HG02885 (cell line): ENCODE data around the gene B3GAT3.
"Not testable (repeated sequence)": the region's sequence is repeated elsewhere in the genome, so short reads cannot be mapped to it uniquely, and the experiment has no call there.

Experiments
- ATAC-seq: cut with Tn5 transposase; IDR thresholded peaks from one replicate; pipeline ENCODE4 v1.9.1; 2021; ENCODE audit warnings: mild to moderate bottlenecking; ENCODE audit not compliant: unreplicated experiment, poor library complexity

B3GAT3 gene

DNA sequence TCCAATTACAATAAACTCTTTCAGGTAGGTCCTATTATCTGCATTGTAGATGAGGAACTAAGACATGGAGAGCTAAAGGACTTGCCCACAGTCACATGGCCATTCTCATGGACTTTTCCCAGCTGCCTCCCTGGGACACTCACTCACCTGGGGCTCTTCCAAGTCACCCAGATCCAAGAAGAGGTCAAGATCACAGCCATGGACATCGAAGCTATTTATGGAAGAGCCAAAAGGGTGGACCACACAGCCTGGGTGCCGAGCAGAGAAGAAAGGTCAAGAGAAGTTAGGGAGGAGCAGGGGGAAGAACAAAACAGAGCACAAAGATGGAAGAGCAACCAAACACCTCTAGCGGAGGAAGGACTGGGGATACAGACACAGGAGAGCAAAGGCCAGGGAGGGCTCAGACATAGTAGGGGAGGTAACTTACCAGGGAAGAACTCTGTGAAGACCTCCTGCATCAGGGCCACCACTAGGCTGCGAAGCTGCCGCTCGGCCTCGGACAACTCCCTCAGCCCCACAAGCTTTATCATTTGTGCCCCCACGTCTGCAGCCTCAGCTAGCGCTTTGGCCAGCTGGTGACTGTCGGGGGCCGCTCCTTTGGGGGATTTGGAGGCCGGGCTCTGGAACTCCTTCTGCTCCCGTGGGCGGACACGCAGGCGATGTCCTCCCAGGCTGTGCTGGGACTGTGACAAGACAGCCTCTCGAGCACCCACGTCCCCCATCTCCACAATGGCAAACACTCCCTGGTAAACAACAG is 40.6 kb downstream of the B3GAT3 start:
- ATAC-seq: no peak

GRCh38 chr11:62579252-62579651 is 42.5 kb downstream of the B3GAT3 start:
- no peak for ATAC-seq

- no peak for ATAC-seq
Measured at GRCh38 chr11:62578541-62578940, 43.2 kb downstream of the B3GAT3 start.

GRCh38 chr11:62577046-62577714 is 44.6 kb downstream of the B3GAT3 start:
- ATAC-seq: no peak

DNA sequence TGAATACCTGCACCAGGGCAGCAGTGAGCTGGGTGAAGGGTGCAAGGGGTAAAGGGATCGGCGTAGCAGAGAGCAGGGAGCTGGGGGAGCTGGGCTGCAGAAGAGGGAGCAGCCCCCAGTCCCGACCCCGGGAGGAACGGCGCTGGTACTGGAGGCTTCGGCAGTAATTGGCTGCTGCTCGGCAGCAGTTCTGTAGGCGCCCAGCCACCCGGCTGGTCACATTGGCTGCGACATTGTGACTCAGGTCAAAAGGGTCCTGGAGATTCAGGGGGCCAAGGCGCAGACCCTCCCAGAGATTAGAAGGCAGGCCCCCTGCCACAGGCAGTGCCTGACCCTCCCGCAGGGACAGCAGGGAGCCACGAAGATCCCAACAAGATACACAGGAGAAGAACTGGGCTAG is 45.9 kb downstream of the B3GAT3 start:
- ATAC-seq: no peak

GRCh38 chr11:62575156-62575555 is 46.6 kb downstream of the B3GAT3 start:
- no peak for ATAC-seq

GRCh38 chr11:62574363-62575071 is 47.3 kb downstream of the B3GAT3 start:
- ATAC-seq: peak; percentile 12

GRCh38 chr11:62573592-62574362 is 48.0 kb downstream of the B3GAT3 start, which contains the start of gene EEF1G:
Gene EEF1G, minus strand, starts transcription at chr11:62573891. Its CDS starts 49 bp downstream, at chr11:62573842.
- peak; percentile 91 for ATAC-seq

GRCh38 chr11:62573006-62573591 is 48.7 kb downstream of the B3GAT3 start:
- no peak for ATAC-seq

DNA sequence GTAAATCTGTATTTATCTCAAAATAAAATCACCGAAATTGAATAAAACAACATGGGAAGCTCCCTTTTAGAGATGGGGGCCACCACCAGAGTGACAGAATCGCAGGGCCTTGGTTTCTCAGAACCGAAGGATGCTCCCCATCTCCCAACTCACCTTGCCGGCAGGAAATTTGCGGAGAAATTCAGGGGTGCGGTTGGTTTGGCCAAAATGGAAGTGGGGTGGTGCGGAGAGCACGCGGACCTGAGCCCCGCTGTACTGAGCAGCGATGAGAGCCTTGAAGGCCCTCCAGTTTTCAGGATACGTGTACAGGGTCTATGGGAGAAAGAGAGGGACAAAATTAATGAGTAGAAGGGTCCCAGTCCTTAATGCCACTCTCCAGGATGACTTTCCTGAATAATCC is 49.4 kb downstream of the B3GAT3 start:
- no peak for ATAC-seq

DNA sequence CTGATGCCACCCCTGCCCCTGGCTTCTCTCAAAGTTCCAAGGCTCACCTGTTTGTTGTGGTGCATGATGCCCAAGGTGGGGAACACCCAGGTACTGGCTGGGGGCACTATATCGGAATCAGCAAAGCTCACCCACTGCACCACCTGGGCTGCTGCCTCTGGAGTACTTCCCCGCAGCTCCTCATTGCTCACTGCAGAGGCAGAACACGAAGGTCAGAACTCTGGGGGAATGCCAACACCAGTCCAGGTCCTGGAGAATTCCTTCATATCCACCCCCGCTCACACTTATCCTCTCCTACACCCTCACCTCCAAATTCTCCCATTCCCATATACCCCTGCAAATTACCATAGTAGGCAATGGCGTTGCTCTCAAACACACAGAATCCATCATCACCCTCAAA is 50.3 kb downstream of the B3GAT3 start:
- ATAC-seq: not testable (repeated sequence)

GRCh38 chr11:62570903-62571302 is 50.9 kb downstream of the B3GAT3 start:
- not testable (repeated sequence) for ATAC-seq

DNA sequence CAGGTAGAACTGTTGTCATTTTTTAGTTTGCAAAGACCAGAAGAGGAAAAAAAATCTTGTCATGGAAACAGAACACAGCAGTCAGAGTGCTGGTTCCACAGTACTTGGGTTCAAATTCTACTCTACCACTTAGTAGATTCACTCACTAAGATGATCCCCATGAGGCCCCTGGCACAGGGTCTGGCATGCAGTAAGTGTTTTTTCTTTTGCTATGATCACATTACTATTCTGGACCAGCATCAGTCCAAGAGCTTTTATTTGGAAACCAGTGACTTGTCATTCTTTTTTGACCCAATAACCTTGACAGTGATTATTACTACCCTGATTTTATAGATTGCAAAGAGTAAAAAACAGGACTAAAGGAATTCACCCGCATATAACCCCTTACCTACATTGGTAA is 52.2 kb downstream of the B3GAT3 start:
- no peak for ATAC-seq

DNA sequence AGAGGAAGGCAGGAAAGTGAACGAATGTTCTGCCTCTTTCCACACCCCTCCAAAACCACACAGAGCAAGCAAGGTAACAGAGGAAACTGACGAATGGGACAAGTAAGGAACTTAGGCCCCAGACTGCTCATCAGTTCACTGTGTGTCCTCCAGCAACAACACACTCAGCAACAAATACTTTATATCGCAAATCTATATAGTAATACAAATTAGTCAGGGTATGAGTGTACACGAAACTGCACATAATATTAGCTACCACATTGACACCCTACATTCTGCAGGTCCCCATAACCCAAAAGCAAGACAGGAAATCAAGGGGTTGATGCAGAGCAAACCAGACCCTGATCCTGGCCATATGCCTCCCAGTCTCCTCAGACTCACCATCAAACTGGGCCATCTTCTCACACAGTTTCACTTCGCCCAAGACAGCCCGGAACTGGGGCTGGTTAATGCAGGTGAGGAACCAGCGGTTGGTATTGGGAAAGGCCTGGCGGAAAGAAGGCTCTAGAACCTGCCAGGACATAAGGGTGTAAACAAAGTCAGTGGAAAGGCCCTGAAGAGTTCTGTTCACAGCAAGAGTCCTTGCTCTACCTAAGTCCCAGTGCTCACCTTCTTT is 54.7 kb downstream of the B3GAT3 start:
- no peak for ATAC-seq

GRCh38 chr11:62566247-62566646 is 55.5 kb downstream of the B3GAT3 start:
- no peak for ATAC-seq
